Gastroesophageal sphincter (tissue), 3 donors: ENCODE measurements around the gene PTPRK.

Source experiments
- CTCF ChIP-seq, 4 experiments: fragments of 200-600 bp in 2 of 4; fragments of 450-650 bp in 2 of 4; sonication (generic) in 1 of 4; IDR thresholded peaks; one replicate each; pipeline ENCODE4 v1.5.1; 2017 to 2019; ENCODE audit warnings: antibody characterized with exemption in 4 of 4, mild to moderate bottlenecking in 2 of 4, moderate library complexity in 2 of 4
- POLR2AphosphoS5 ChIP-seq: sonication (generic); formaldehyde crosslinking; IDR thresholded peaks from one replicate; pipeline ENCODE4 v1.6.1; 2017; ENCODE audit warnings: antibody characterized with exemption

GRCh38 chr6:127968394-127968793 lies 552.0 kb downstream of the PTPRK start:
- TF ChIP-seq CTCF (IDR thresholded peaks at IDR 0.05) (no peak), POLR2AphosphoS5 (no peak)
